Mesodermal cell (in vitro differentiated cells): Measurements from ENCODE around the gene LRCH3.

Source experiments
- H3K27ac ChIP-seq: 2 replicates; pipeline ENCODE4 v1.7.0; 2013; ENCODE audit warnings: mild to moderate bottlenecking, low read depth, low read length, moderate library complexity; ENCODE audit not compliant: severe bottlenecking
- H3K36me3 ChIP-seq: 2 replicates; pipeline ENCODE4 v1.7.1; 2013; ENCODE audit warnings: mild to moderate bottlenecking, low read length, moderate library complexity; ENCODE audit not compliant: control insufficient read depth, insufficient read depth
- H3K4me1 ChIP-seq: one replicate; pipeline ENCODE4 v1.7.1; 2013; ENCODE audit warnings: mild to moderate bottlenecking, low read length; ENCODE audit not compliant: insufficient read depth, control insufficient read depth, poor library complexity, severe bottlenecking
- H3K4me3 ChIP-seq: 2 replicates; pipeline ENCODE4 v1.7.0; 2013; ENCODE audit warnings: low read length, control low read depth, mild to moderate bottlenecking; ENCODE audit not compliant: insufficient read depth, poor library complexity, severe bottlenecking; ENCODE audit errors: extremely low read depth
- H3K9me3 ChIP-seq: 2 replicates; pipeline ENCODE4 v1.7.1; 2013; ENCODE audit warnings: mild to moderate bottlenecking, low read length, moderate library complexity; ENCODE audit not compliant: control insufficient read depth
- WGBS, 2 experiments: methylation state at CpG; one replicate each; pipeline ENCODE4 v1.1.5; 2013; ENCODE audit warnings: missing lambda C conversion rate in 2 of 2; ENCODE audit not compliant: insufficient coverage in 2 of 2; 5-methylcytosine and 5-hydroxymethylcytosine counted together

Gene LRCH3

DNA sequence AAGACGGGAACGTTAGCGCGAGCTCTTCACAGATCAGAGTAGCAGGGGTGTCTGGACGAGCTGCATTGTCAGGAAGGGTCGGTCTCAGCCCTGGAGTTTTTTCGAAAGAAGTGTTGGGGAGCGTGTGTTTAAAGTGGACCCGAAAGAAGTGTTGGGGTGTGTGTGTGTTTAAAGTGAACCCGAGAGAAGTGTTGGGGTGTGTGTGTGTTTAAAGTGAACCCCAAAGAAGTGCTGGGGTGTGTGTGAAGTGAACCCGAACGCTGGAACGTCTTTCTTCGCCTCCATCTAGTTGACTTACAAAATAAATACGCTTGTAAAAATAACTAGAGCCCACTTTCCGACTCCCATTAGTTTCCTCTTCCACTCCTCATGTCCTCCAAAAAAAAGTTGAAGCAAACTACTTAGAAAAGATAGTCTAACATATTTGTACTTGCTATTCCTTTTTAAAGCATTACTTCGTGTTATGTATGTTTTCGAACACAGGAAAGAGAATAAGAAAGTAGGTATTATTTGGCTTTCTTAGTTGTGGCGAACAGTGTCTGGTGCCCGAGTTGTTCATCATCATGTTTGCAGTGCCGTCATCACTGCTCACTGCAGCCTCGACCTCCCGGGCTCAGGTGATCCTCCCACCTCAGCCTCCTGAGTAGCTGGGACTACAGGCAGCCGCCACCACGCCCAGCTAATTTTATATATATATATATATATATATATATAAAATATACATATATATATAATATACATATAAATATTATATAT is 1.0 kb downstream of the LRCH3 start:
- WGBS, 2 experiments = 16 to 20% methylated on average over 10 to 15 of the region's 25 CpGs
- Histone ChIP-seq H3K4me3 (peak overlapping the region; percentile 90), H3K27ac (peak overlapping the region; percentile 97), H3K9me3 (no peaks in the 10 kb centered on the region), H3K4me1 (peaks cover 5% of the 10 kb centered on the region), H3K36me3 (peaks cover 13% of the 10 kb centered on the region)

DNA sequence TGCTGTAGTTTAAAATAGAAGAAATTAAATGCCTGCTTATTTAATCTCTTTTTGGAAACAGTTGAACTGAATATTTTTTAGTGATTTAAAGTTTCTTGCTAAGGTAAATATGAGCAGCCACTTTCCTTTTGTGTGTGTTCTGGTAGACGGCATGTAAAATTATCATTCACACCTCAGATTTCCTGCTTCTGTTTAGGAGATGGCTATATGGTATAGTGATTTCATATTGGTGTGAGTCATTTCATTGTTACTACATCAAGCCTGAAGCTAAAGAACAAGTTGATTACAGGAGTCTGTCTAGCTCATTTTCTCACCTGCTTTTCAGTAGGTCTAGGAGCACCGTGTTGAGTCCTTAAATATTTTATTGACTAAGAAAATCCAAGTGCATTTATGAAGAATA is 2.2 kb downstream of the LRCH3 start:
- WGBS, 2 experiments = no CpG with 5 or more reads among the region's 2 CpGs
- no peak overlapping the region for H3K27ac ChIP-seq
- H3K4me3 ChIP-seq = no peak overlapping the region
- H3K9me3 ChIP-seq = no peaks in the 10 kb centered on the region
- H3K4me1 ChIP-seq = peaks cover 5% of the 10 kb centered on the region
- peaks cover 6% of the 10 kb centered on the region for H3K36me3 ChIP-seq

DNA sequence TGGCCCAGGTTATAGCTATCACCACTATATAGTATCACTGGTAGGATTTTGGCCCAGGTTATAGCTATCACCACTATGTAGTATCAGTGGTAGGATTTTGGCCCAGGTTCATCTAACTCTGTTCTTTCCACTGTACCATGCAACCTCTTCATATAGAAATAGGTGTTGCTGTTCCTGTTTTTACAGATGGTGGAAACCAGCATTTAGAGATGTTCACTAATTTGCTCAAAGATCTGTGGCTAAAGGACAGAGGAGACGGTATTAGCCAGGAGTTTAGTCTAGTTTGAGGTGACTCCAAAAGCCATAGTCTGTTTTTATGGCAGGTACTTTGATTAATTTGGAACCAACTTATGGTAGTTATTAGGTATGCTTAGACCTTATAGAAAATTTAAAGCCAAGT is 3.1 kb downstream of the LRCH3 start:
- no peak overlapping the region for H3K4me3 ChIP-seq
- peaks cover 4% of the 10 kb centered on the region for H3K36me3 ChIP-seq
- WGBS, 2 experiments = 92 to 100% methylated on average over 1 of the region's 1 CpG
- H3K27ac ChIP-seq = no peak overlapping the region
- peaks cover 5% of the 10 kb centered on the region for H3K4me1 ChIP-seq
- H3K9me3 ChIP-seq = no peaks in the 10 kb centered on the region

DNA sequence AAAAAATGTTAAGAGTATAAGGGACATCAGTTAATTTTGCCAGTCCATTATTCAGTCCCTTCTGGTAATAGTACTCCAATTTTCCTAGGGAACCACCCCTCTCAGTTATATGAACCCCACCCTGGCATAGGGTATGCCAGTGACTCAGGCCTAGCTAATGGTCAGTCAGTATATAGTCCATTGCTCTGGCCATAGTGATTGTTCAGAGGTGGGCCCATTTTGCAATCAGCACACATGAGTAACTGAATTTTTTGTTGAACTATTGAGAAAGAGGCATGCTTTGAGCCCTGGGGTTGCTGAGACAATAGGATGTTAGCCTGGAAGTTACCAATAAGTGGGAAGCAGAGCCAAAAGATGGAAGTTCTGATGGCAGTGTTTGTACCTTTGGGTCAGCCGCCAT is 4.1 kb downstream of the LRCH3 start:
- Histone ChIP-seq H3K36me3 (peaks cover 13% of the 10 kb centered on the region), H3K4me3 (no peak overlapping the region), H3K9me3 (no peaks in the 10 kb centered on the region), H3K27ac (no peak overlapping the region), H3K4me1 (peaks cover 5% of the 10 kb centered on the region)
- no CpG with 5 or more reads among the region's 1 CpG for WGBS, 2 experiments

DNA sequence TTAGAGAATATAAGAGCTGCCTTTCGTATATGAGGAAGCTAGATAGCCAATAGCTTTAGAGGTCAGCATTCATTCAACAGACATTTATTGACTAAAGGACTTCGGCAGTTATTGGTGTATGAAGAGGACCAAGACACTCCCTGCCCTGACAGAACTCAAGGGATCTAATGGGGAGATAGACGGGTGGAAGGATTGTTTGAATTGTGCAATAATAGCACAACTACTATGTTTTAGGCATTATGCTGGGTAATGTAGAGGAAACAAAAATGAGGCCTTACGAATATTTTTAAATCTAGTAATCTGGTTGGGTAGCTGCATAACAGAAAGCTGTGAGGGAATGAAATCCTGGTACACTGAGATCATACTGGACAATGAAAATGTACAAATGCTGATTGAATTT is 5.0 kb downstream of the LRCH3 start:
- Histone ChIP-seq H3K36me3 (peaks cover 17% of the 10 kb centered on the region), H3K9me3 (no peaks in the 10 kb centered on the region), H3K4me3 (no peak overlapping the region), H3K27ac (no peak overlapping the region), H3K4me1 (peaks cover 5% of the 10 kb centered on the region)
- 90 to 100% methylated on average over 1 to 3 of the region's 4 CpGs for WGBS, 2 experiments

DNA sequence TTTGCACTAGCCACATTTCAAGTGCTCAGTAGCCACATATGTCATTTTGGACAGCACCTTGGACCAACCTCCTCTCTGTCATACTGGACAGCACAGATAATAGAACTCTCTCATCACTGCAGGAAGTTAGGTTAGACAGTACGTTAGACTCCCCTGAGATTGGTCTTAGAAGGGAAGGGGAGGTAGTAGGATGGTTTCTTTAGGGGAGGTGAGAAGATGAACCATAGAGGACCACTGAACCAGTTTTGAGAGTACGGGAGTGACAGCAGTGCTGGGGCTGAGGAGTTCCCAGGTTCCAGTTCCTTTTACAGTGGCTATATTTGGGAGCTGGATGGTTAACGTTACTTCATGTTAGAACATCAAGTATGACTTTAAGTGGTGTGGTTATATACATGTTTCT is 7.8 kb downstream of the LRCH3 start:
- no peak overlapping the region for H3K27ac ChIP-seq
- no peaks in the 10 kb centered on the region for H3K9me3 ChIP-seq
- peaks cover 5% of the 10 kb centered on the region for H3K4me1 ChIP-seq
- peaks cover 23% of the 10 kb centered on the region for H3K36me3 ChIP-seq
- 100% methylated on average over 2 of the region's 3 CpGs for WGBS, 2 experiments
- H3K4me3 ChIP-seq = no peak overlapping the region

DNA sequence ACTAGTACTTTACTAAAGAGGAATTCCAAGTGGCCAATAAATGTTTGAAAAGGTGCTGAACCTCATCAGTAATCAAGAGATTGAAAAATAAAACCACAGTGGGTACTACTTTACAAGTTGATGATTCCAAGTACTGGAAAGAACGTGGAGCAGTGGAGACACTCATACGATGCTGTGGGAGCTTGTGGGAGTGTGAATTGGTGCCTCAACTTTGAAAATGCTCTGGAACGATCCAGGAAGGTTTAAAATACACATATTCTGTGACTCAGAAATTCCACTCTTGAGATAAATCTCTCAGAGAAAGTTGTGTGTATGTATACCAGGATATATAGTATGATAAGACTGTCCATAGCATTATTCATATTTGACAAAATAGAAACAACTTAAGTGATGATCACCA is 9.3 kb downstream of the LRCH3 start:
- WGBS, 2 experiments = 100% methylated on average over 2 of the region's 3 CpGs
- Histone ChIP-seq H3K4me3 (no peak overlapping the region), H3K9me3 (no peaks in the 10 kb centered on the region), H3K4me1 (no peaks in the 10 kb centered on the region), H3K36me3 (peaks cover 31% of the 10 kb centered on the region), H3K27ac (no peak overlapping the region)

DNA sequence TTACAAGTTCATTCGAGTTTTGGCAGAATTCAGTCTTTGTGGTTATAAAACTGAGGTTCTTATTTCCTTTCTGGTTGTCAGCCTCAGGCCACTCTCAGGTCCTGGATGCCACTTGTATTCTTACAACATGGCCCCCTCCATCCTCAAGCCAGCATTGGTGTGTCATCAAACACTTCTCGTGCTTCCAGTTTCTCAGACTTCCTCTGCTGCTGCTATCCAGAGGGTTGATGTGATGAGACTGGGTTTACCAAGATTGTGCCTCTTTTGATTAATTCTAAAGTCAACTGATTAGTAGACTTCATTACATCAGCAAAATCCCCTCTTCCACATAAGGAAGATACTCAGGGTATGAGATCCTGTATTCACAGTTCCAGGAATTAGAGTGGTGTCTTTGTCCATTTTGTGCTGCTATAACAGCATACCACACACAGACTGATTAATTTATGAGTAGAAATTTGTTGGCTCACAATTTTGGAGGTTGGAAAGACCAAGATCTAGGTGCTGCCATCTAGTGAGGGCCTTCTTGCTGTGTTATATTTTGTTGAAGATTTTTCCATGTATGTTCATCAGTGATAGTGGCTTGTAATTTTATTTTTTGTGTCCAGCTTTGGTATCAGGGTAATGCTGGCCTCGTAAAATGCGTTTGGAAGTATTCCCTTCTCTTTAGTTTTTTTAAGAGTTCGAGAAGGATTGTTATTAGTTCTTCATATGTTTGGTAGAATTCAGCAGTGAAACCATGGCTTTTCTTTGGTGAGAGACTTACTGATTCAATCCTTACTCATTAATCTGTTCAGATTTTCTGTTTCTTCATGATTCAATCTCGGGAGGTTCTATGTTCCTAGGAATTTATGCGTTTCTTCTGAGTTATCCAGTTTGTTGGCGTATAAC is 11.1 kb downstream of the LRCH3 start:
- Histone ChIP-seq H3K36me3 (peaks cover 34% of the 10 kb centered on the region), H3K4me1 (no peaks in the 10 kb centered on the region), H3K27ac (no peak overlapping the region), H3K9me3 (no peaks in the 10 kb centered on the region), H3K4me3 (no peak overlapping the region)
- 72 to 74% methylated on average over 5 of the region's 8 CpGs for WGBS, 2 experiments

DNA sequence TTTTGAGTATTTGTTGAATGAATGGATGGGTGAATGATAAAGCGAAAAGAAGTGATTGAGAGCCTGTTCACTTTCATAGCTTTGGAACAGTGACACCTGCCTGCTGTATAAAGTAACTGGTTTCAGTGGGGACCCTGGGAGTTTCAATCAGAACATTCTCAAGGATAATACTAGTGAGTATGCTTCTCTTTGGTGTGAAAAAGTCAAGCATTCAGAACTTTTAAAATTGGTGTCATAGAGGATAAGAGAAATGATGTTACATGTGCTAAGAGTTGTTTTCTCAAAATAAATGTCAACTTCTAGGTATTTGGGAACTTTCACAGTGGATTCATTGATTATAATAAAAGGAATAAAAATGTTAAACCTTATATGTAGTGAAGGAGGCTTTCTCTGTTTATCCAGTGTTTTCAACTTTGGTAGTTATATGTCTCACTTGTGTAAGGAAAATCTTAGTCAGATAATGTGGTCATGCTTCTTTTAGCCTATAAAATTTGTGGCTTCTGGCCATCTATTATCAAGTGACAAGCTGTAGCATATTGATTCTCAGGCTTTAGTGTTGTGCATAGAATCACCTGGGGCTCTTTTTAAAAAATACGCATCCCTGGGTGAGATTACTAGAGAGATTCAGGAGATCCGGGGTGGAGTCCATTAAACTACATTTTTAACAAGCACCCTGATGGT is 11.9 kb downstream of the LRCH3 start:
- WGBS, 2 experiments = 100% methylated on average over 1 of the region's 3 CpGs
- no peaks in the 10 kb centered on the region for H3K9me3 ChIP-seq
- no peak overlapping the region for H3K27ac ChIP-seq
- peaks cover 34% of the 10 kb centered on the region for H3K36me3 ChIP-seq
- no peak overlapping the region for H3K4me3 ChIP-seq
- peaks cover 5% of the 10 kb centered on the region for H3K4me1 ChIP-seq

DNA sequence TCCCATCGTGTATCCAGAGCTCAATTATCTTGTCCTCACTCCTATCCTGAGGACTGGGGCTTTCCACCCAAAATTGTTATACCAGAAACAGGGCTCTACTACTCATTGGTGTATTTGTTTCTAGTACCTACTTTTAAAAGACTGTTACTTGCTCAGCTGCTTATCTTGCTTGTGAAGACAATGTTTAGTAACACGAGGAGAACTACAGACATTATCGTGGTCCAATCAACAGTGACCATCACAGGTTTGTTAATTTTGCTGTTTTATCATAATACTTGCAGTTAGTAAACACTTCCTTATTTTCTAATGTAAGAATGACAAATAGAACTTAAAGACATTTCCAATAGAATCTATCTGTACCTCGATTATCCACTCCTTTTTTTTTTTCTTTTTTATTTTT is 13.5 kb downstream of the LRCH3 start:
- no peaks in the 10 kb centered on the region for H3K9me3 ChIP-seq
- H3K36me3 ChIP-seq = peaks cover 33% of the 10 kb centered on the region
- no peak overlapping the region for H3K4me3 ChIP-seq
- no CpG with 5 or more reads among the region's 4 CpGs for WGBS, 2 experiments
- H3K4me1 ChIP-seq = peaks cover 18% of the 10 kb centered on the region
- no peak overlapping the region for H3K27ac ChIP-seq
